OCI-LY7 (cell line): ENCODE measurements around the gene RPS14. TPM values are rescaled to one million over a fixed set of nuclear protein-coding genes. Genes with fewer than 3 reads are reported as not detected.
"Not testable (repeated sequence)": the region's sequence is repeated elsewhere in the genome, so short reads cannot be mapped to it uniquely, and the experiment has no call there.

Experiments used
- BruUV-seq: library from RNA; stranded (reverse); fragments of 400-500 nt; replicated peaks from 2 replicates; lab custom pipeline; 2021; lab: Mats Ljungman, UMichigan
- CTCF ChIA-PET: fragments of 300-600 bp; sonication (Branson Sonifier 250); formaldehyde crosslinking; loops from one replicate; lab custom pipeline; 2022; ENCODE audit warnings: antibody characterized with exemption; ENCODE audit not compliant: unreplicated experiment; lab: Charles Lee
- POLR2A ChIA-PET: fragments of 300-600 bp; sonication (Branson Sonifier 250); formaldehyde crosslinking; loops from one replicate; lab custom pipeline; 2022; ENCODE audit warnings: antibody characterized with exemption; lab: Charles Lee
- DNase-seq: peaks from one replicate; pipeline ENCODE4 v3.0.0-alpha.2; 2015; ENCODE audit warnings: low spot score
- H2AFZ ChIP-seq: fragments of 200-600 bp; sonication (generic), shearing (Covaris generic); 2 replicates; pipeline ENCODE4 v1.6.1; 2014; ENCODE audit warnings: mild to moderate bottlenecking, antibody characterized with exemption, low read length, moderate library complexity
- H3K27ac ChIP-seq: fragments of 200-600 bp; sonication (generic); 2 replicates; pipeline ENCODE4 v1.5.1; 2014; ENCODE audit warnings: mixed run types, low read depth, mild to moderate bottlenecking, moderate library complexity, low read length, inconsistent platforms; ENCODE audit not compliant: poor library complexity, severe bottlenecking
- H3K36me3 ChIP-seq: fragments of 200-600 bp; sonication (generic); 2 replicates; pipeline ENCODE4 v1.6.1; 2014; ENCODE audit warnings: mild to moderate bottlenecking, antibody characterized with exemption, low read length, moderate library complexity, mixed read lengths; ENCODE audit not compliant: insufficient read depth
- H3K4me1 ChIP-seq: fragments of 200-600 bp; sonication (generic); 2 replicates; pipeline ENCODE4 v1.5.1; 2014; ENCODE audit warnings: mild to moderate bottlenecking, low read length; ENCODE audit not compliant: insufficient read depth, poor library complexity, severe bottlenecking
- H3K4me2 ChIP-seq: fragments of 200-600 bp; sonication (generic); 2 replicates; pipeline ENCODE4 v1.6.1; 2014; ENCODE audit warnings: mild to moderate bottlenecking, low read length
- H3K4me3 ChIP-seq: fragments of 200-600 bp; sonication (generic); 2 replicates; pipeline ENCODE4 v1.5.1; 2014; ENCODE audit warnings: mild to moderate bottlenecking, low read depth, low read length; ENCODE audit not compliant: poor library complexity, severe bottlenecking
- H3K79me2 ChIP-seq: fragments of 200-600 bp; sonication (generic); 2 replicates; pipeline ENCODE4 v1.6.1; 2016; ENCODE audit warnings: low read depth, mild to moderate bottlenecking, low read length, moderate library complexity, mixed read lengths; ENCODE audit not compliant: insufficient read depth
- H3K9me2 ChIP-seq: fragments of 200-600 bp; sonication (generic); 2 replicates; pipeline ENCODE4 v1.6.1; 2016; ENCODE audit warnings: mild to moderate bottlenecking, low read length, mixed read lengths; ENCODE audit not compliant: insufficient read depth
- H3K9me3 ChIP-seq: fragments of 200-600 bp; sonication (generic); 2 replicates; pipeline ENCODE4 v1.6.1; 2014; ENCODE audit warnings: mild to moderate bottlenecking, mixed run types, low read length, mixed read lengths
- H4K20me1 ChIP-seq: fragments of 200-600 bp; sonication (generic); 2 replicates; pipeline ENCODE4 v1.6.1; 2014; ENCODE audit warnings: mild to moderate bottlenecking, antibody characterized with exemption, low read length, moderate library complexity, mixed read lengths; ENCODE audit not compliant: insufficient read depth
- EZH2phosphoT487 ChIP-seq: fragments of 200-600 bp; sonication (generic); IDR thresholded peaks from 2 replicates; pipeline ENCODE4 v1.6.1; 2018; ENCODE audit warnings: low read depth, borderline replicate concordance, mild to moderate bottlenecking, mixed run types, antibody characterized with exemption, low read length, moderate library complexity, mixed read lengths
- intact Hi-C: fragments of 100-400 bp; cut with micrococcal nuclease; formaldehyde crosslinking; loops from one replicate; pipeline ENCODE4 v1.10.0; 2022; ENCODE audit not compliant: unreplicated experiment
- total RNA-seq, 2 experiments: library from RNA; depleted of rRNA in 1 of 2; stranded (reverse); fragments of >200 nt in 1 of 2; shearing (Covaris generic) in 1 of 2; gene quantifications; 2 replicates each; pipeline ENCODE4 v1.2.3, GENCODE V29; 2014 to 2022
- TF ChIP-seq, protein P1 (sequence below): fragments of 200-600 bp; sonication (generic); conservative IDR thresholded peaks from 2 replicates; pipeline ENCODE4 v1.5.1; 2014; ENCODE audit warnings: mild to moderate bottlenecking, antibody characterized with exemption, low read length, moderate library complexity, mixed read lengths

RPS14 gene
- total RNA-seq, 2 experiments from 2014 or later, result 2,281 to 2,304 TPM

- POLR2A ChIA-PET, result interaction anchor here (0.6 kb wide), 1 partner anchor 23 kb away, joined by 3 read pairs; no protein-coding TSS in a partner anchor
- Histone ChIP-seq H3K4me3 (no peak overlapping the region), H3K4me1 (peaks cover 20% of the 10 kb centered on the region), H3K36me3 (no peaks in the 10 kb centered on the region), H3K9me3 (no peaks in the 10 kb centered on the region), H3K79me2 (peaks cover 4% of the 10 kb centered on the region; the same call in 1 of the 2 replicates), H4K20me1 (no peaks in the 10 kb centered on the region), H2AFZ (no peak overlapping the region), H3K4me2 (no peak overlapping the region), H3K27ac (no peak overlapping the region), H3K9me2 (no peaks in the 10 kb centered on the region)
- CTCF ChIA-PET, result no interaction called here
- no TSS peak for BruUV-seq
- TF ChIP-seq, protein P1, sequence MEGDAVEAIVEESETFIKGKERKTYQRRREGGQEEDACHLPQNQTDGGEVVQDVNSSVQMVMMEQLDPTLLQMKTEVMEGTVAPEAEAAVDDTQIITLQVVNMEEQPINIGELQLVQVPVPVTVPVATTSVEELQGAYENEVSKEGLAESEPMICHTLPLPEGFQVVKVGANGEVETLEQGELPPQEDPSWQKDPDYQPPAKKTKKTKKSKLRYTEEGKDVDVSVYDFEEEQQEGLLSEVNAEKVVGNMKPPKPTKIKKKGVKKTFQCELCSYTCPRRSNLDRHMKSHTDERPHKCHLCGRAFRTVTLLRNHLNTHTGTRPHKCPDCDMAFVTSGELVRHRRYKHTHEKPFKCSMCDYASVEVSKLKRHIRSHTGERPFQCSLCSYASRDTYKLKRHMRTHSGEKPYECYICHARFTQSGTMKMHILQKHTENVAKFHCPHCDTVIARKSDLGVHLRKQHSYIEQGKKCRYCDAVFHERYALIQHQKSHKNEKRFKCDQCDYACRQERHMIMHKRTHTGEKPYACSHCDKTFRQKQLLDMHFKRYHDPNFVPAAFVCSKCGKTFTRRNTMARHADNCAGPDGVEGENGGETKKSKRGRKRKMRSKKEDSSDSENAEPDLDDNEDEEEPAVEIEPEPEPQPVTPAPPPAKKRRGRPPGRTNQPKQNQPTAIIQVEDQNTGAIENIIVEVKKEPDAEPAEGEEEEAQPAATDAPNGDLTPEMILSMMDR, result no peak
- TF ChIP-seq EZH2phosphoT487, result no peak
- intact Hi-C loops, result loop anchor here (10.0 kb wide), 1 partner anchor 773 kb away; the partner anchor contains the start of gene GM2A
- DNase-seq, result no peak
These were observed 32.5 kb upstream of the RPS14 start for GRCh38 chr5:150481972-150482406.

DNA sequence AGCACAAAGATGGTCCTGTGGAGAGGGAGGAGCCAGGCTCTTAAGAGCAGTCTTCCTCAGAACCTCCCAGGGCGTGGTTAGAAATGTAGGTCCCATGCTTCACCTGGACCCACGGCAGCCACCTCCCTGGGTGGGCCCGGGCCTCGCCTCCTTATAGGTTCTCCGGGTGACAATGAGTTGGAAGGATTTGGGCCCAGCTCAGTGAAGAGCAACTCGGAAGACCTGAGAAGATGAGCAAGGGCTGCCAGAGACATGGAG lies 32.1 kb upstream of the RPS14 start:
- Histone ChIP-seq H3K4me1 (peaks cover 20% of the 10 kb centered on the region), H3K9me3 (no peaks in the 10 kb centered on the region), H3K27ac (no peak overlapping the region), H3K9me2 (no peaks in the 10 kb centered on the region), H3K4me3 (no peak overlapping the region), H3K4me2 (no peak overlapping the region), H3K79me2 (peaks cover under 1% of the 10 kb centered on the region; the same call in 1 of the 2 replicates), H4K20me1 (no peaks in the 10 kb centered on the region), H3K36me3 (no peaks in the 10 kb centered on the region), H2AFZ (no peak overlapping the region)
- CTCF ChIA-PET, result no interaction called here
- POLR2A ChIA-PET, result no interaction called here
- intact Hi-C loops, result loop anchor here (10.0 kb wide), 1 partner anchor 773 kb away; the partner anchor contains the start of gene GM2A
- no peak for TF ChIP-seq EZH2phosphoT487
- TF ChIP-seq, protein P1, result no peak
- BruUV-seq, result no TSS peak
- no peak for DNase-seq

DNA sequence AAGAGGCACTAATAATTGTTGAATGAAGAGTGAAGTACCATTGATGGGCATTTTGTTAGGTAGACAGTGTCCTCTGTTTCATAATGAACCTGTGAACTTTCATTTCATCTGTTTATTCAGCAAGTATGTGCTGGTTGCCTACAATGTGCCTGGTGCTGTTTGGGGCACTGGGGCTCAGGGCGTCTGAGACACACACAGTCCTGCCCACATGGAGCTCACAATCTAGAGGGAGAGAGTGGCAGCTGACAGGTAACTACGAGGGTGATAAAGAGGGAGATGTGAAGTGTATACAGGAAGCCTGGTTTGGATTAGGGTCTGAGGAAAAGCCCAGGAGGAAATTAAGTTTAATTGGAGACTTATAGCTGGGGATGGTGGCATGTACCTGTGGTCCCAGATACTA lies 29.9 kb upstream of the RPS14 start:
- Histone ChIP-seq H3K79me2 (no peaks in the 10 kb centered on the region), H4K20me1 (no peaks in the 10 kb centered on the region), H2AFZ (no peak overlapping the region), H3K4me1 (peaks cover 26% of the 10 kb centered on the region), H3K4me3 (no peak overlapping the region), H3K27ac (no peak overlapping the region), H3K4me2 (no peak overlapping the region), H3K9me3 (no peaks in the 10 kb centered on the region), H3K9me2 (no peaks in the 10 kb centered on the region), H3K36me3 (no peaks in the 10 kb centered on the region)
- POLR2A ChIA-PET, result interaction anchor here (0.6 to 2.3 kb wide), 3 partner anchors 10 to 188 kb away, joined by 3 to 11 read pairs (median 7); no protein-coding TSS in a partner anchor
- intact Hi-C loops, result no loop called here
- DNase-seq, result no peak
- TF ChIP-seq, protein P1, result no peak
- no peak for TF ChIP-seq EZH2phosphoT487
- BruUV-seq, result no TSS peak
- CTCF ChIA-PET, result no interaction called here

DNA sequence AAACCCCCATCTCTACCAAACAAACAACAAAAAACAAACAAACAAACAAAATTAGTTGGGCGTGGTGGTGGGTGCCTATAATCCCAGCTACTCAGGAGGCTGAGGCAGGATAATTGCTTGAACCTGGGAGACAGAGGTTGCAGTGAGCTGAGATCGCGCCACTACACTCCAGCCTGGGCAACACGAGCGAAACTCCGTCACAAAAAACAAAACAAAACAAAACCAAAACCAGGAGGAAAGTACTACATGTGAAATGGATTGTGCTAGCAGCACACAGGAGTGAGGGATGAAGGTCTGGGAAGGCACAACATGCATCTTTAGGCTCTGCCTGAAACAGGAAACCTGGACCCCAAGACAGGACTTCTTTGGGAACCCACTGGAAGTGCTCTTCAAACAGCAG lies 27.0 kb upstream of the RPS14 start:
- H3K9me3 ChIP-seq, POLR2A ChIA-PET, CTCF ChIA-PET, H3K27ac ChIP-seq, H3K36me3 ChIP-seq, H3K9me2 ChIP-seq, intact Hi-C loops, DNase-seq, H3K4me3 ChIP-seq, BruUV-seq, H4K20me1 ChIP-seq, H3K79me2 ChIP-seq: not testable (repeated sequence)
- H3K4me1 ChIP-seq, result peaks cover 26% of the 10 kb centered on the region
- peak overlapping the region; percentile 46 for H3K4me2 ChIP-seq
- peak overlapping the region; percentile 70; the same call in 1 of the 2 replicates for H2AFZ ChIP-seq
